Right lobe of liver (tissue), 6 donors: Measurements from ENCODE around the gene GNMT. TPM values are rescaled to one million over a fixed set of nuclear protein-coding genes. Genes with fewer than 3 reads are reported as not detected.
A peak's percentile ranks its signal among the peaks of the same experiment; 100 is the strongest.

Experiments used
- ATAC-seq, 4 donors: fragments of 200-7000 bp; cut with Tn5 transposase; one replicate each; pipeline ENCODE4 v1.9.1; 2020; ENCODE audit warnings: mild to moderate bottlenecking in 4 of 4, moderate library complexity in 4 of 4
- DNase-seq, 3 donors: peaks; one replicate each; pipeline ENCODE4 v3.0.0-alpha.2; 2020
- H3K27ac ChIP-seq, 3 donors: fragments of 200-600 bp; one replicate each; pipeline ENCODE4 v1.8.0; 2022
- H3K27me3 ChIP-seq, 2 donors: fragments of 200-600 bp; one replicate each; pipeline ENCODE4 v1.8.0; 2022
- H3K36me3 ChIP-seq, 4 donors: fragments of 200-600 bp; sonication (generic) in 1 of 4; one replicate each; pipeline versions ENCODE4 v1.5.1 to v1.8.0; 2017 to 2022; ENCODE audit warnings: control low read depth in 1 of 4
- H3K4me1 ChIP-seq, 4 donors: fragments of 200-600 bp; sonication (generic) in 1 of 4; one replicate each; pipeline versions ENCODE4 v1.5.1 to v1.8.0; 2017 to 2022; ENCODE audit warnings: control low read depth in 1 of 4
- H3K4me3 ChIP-seq, 3 donors: fragments of 200-600 bp; one replicate each; pipeline ENCODE4 v1.8.0; 2022
- H3K9me3 ChIP-seq, 4 donors: fragments of 200-600 bp; sonication (generic) in 1 of 4; one replicate each; pipeline versions ENCODE4 v1.5.1 to v1.8.0; 2017 to 2022; ENCODE audit warnings: control low read depth in 1 of 4
- POLR2A ChIP-seq: fragments of 450-650 bp; IDR thresholded peaks from one replicate; pipeline ENCODE4 v1.6.1; 2017; ENCODE audit warnings: antibody characterized with exemption, mild to moderate bottlenecking
- WGBS: methylation state at CpG from one replicate; pipeline ENCODE4 v1.1.6; 2018; ENCODE audit warnings: low coverage, low lambda C conversion rate; ENCODE audit not compliant: insufficient coverage; ENCODE audit errors: missing lambda C conversion rate; 5-methylcytosine and 5-hydroxymethylcytosine counted together
- intact Hi-C, 2 donors: fragments of 100-400 bp; cut with DNase I; formaldehyde crosslinking; loops; one replicate each; pipeline versions ENCODE4 v1.11.2 to v1.14.1; 2022
- long read RNA-seq: library from polyadenylated mRNA; unstranded; transcript quantifications from one replicate; pipeline ENCODE4 v2.0.0, GENCODE V29; 2019
- total RNA-seq, 6 experiments: library from RNA; depleted of rRNA in 2 of 6; stranded (reverse); fragments of >200 nt in 2 of 6; fragmentation: NEBNext Ultra II Directional in 3 of 6; extraction: Animal tissue kit (Norgen Biotek cat#: 25700) in 3 of 6; gene quantifications; one replicate each; pipeline versions ENCODE4 v1.1.0 to v1.2.4, GENCODE V29; 2016 to 2023
- TF ChIP-seq, protein P1 (sequence below), 4 donors: fragments of 200-600 bp in 3 of 4; fragments of 450-650 bp in 1 of 4; IDR thresholded peaks; one replicate each; pipeline versions ENCODE4 v1.5.1 to v1.8.0; 2016 to 2022; ENCODE audit warnings: antibody characterized with exemption in 4 of 4, mild to moderate bottlenecking in 2 of 4
- donor health status: DM: no; HTN: yes; CAD: no.
- donor health status: DM: no; HTN: no; CAD: no.
- donor health status: DM: no; HTN: no; CAD: no.
- donor health status: DM: no; HTN: yes; CAD: no.
- donor health status: DM: no; HTN: yes; CAD: no.

The GNMT gene
- total RNA-seq, result 100 to 1,000 TPM in 3 of 6 experiments, 10 to 100 TPM in 3; 13.7 to 470 (median 107) TPM
- long read RNA-seq, transcript GNMT-201 (6 exons, 1,072 nt), result major isoform, 156 of 180 reads
- long read RNA-seq, partial matches to known transcripts, result 18 of 180 reads
- long read RNA-seq, other reads (novel, unspliced or antisense), result 6 of 180 reads

DNA sequence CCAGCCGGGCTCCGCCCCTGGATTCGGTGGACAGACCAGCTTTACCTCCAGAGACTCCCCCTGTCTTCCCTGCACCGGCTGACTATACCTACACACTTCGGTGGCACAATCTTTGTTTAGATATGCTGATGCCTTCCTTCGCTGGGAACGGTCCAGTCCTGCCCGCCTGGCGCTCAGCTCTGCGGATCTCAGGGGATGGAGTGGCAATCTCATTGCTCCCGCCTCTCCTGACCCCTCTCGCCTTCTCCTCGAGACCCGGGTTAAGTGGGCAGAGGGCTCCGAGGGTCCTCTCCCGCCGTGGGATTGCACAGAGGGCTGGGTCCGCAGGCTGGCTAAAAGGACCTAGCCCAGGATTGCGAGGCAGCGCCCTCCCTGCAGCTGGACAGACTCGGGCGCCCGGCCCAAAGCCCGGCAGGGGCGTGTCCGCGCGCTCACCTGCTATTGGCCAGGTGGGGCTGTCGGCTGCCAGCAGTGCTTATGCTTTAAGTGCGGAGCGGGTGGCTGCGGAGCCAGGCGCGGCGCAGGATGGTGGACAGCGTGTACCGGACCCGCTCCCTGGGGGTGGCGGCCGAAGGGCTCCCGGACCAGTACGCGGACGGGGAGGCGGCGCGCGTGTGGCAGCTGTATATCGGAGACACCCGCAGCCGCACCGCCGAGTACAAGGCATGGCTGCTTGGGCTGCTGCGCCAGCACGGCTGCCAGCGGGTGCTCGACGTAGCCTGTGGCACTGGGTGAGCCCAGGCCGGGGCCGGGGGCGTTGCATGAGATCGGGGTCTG lies at the start of gene GNMT:
Gene GNMT, plus strand, starts transcription at position 512 of the 777 bp plus-strand sequence. Its CDS starts 14 bp downstream, at position 526.
- Histone ChIP-seq H3K4me3 (peak within 1 kb of the TSS; percentile 51 to 93 (median 86)), H3K27me3 (no peaks in the 10 kb centered on the region), H3K27ac (peak within 1 kb of the TSS in 2 of 3 donors; percentile 78 to 93), H3K4me1 (peaks cover 0 to 8% (median 3%) of the 10 kb centered on the region in 4 donors), H3K9me3 (no peaks in the 10 kb centered on the region), H3K36me3 (peaks cover 0 to 32% (median 11%) of the 10 kb centered on the region in 4 donors)
- ATAC-seq (peak; percentile 91 to 95 (median 92)), DNase-seq (peak; percentile 87 to 96 (median 95))
- intact Hi-C loops, result no loop called here
- TF ChIP-seq POLR2A, result peak; percentile 46
- TF ChIP-seq, protein P1, sequence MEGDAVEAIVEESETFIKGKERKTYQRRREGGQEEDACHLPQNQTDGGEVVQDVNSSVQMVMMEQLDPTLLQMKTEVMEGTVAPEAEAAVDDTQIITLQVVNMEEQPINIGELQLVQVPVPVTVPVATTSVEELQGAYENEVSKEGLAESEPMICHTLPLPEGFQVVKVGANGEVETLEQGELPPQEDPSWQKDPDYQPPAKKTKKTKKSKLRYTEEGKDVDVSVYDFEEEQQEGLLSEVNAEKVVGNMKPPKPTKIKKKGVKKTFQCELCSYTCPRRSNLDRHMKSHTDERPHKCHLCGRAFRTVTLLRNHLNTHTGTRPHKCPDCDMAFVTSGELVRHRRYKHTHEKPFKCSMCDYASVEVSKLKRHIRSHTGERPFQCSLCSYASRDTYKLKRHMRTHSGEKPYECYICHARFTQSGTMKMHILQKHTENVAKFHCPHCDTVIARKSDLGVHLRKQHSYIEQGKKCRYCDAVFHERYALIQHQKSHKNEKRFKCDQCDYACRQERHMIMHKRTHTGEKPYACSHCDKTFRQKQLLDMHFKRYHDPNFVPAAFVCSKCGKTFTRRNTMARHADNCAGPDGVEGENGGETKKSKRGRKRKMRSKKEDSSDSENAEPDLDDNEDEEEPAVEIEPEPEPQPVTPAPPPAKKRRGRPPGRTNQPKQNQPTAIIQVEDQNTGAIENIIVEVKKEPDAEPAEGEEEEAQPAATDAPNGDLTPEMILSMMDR (IDR thresholded peaks at IDR 0.05), result peak in 1 of 4 donors; percentile 23
- WGBS, result 10% methylated on average over 9 of the region's 62 CpGs

DNA sequence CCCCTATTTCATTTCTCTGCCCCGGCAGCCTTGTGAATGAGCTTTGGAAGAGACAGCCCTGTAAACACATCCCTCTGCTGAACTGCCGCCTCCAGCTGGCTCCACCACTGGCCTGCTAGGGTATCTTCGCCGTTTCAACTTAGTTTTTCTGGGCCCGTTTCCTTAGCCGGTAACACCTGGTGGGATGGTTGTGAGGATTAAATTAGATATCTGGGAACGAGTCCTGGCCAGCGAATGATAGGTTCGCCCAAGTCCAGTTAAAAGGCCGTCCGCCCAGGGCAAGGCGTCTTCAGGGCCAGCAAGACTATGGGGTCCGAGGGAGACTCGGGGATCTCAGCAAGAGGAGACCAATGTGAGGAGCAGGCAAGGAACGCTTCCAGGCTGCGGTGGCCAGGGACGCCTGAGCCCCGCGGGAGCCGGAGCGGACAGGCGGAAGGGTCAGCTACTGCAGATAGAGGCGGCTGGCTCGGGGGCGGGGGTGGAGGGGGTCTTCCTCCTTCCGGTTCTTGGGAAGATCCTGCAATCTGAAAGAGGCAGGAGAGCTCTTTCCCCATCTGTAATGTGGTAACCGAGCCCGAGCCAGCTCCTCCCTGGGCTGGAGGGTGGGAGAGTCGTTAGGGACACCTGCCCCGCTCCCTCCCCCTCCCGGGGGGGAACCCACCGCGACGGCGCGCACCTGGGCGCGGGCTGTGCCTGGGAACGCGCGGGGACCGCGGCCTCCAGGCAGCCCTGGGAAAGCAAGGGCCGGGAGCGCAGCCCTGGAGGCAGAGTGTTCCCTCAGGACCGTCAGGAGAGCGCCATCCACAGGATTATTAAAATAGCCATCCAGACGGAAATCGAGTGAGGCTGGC lies 49.2 kb upstream of the GNMT start:
- no peak for TF ChIP-seq POLR2A
- TF ChIP-seq, protein P1 (IDR thresholded peaks at IDR 0.05), result no peak
- ATAC-seq, result peak; percentile 14 to 74 (median 40)
- no peaks in the 10 kb centered on the region for H3K27me3 ChIP-seq

DNA sequence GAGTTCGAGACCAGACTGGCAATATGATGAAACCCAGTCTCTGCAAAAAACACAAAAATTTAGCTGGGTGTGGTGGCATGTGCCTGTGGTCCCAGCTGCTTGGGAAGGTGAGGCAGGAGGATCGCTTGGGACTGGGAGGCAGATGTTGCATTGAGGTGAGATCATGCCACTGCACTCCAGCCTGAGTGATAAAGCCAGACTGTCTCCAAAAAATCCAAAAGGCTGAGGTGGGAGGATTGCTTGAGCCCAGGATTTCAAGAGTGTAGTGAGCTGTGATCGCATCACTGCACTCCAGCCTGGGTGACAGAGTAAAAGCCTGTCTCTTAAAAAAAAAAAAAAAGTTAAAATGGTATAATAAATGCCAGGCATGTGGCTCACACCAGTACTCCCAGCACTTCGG lies 46.0 kb upstream of the GNMT start:
- no peak for ATAC-seq
- DNase-seq, result no peak
- Histone ChIP-seq H3K27ac (no peak overlapping the region), H3K36me3 (no peaks in the 10 kb centered on the region), H3K4me1 (no peaks in the 10 kb centered on the region), H3K27me3 (no peaks in the 10 kb centered on the region), H3K9me3 (no peaks in the 10 kb centered on the region), H3K4me3 (no peak overlapping the region)
- WGBS, result 71% methylated on average over 4 of the region's 4 CpGs
- intact Hi-C loops, result no loop called here
- TF ChIP-seq, protein P1 (IDR thresholded peaks at IDR 0.05), result no peak
- TF ChIP-seq POLR2A, result no peak

More for the DNA sequence above, 49.2 kb upstream of the GNMT start:
- peak overlapping the region; percentile 9 to 50 (median 20) for H3K4me3 ChIP-seq
- H3K9me3 ChIP-seq, result no peaks in the 10 kb centered on the region
- H3K36me3 ChIP-seq, result no peaks in the 10 kb centered on the region
- no peak overlapping the region for H3K27ac ChIP-seq
- DNase-seq, result no peak
- intact Hi-C loops, result no loop called here
- H3K4me1 ChIP-seq, result no peaks in the 10 kb centered on the region
- 19% methylated on average over 21 of the region's 49 CpGs for WGBS

DNA sequence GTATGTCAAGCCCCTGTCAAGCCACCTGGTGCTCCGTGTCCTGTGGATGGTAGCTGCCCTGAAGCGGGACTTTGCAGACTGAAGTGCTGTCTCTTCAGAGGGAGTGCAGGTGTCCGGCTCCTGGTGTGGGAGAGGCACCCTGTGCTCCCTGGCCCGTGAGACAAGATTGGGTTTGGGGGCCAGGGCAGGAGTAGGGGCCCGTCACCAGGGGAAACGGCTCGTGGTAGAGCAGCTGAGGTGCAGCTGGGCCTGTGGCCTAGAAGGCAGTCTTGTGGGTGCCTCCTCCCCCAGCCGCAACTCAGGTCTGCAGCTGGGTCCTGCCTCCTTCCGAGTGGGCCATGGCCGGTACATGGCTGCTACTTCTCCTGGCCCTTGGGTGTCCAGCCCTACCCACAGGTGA lies 44.8 kb upstream of the GNMT start, which contains the start of gene PTCRA:
Gene PTCRA, plus strand, starts transcription at position 322 of the 400 bp plus-strand sequence. Its CDS starts 17 bp downstream, at position 339.
- H3K4me1 ChIP-seq, result no peaks in the 10 kb centered on the region
- no CpG with 5 or more reads among the region's 10 CpGs for WGBS
- TF ChIP-seq, protein P1 (IDR thresholded peaks at IDR 0.05), result no peak
- TF ChIP-seq POLR2A, result no peak
- DNase-seq (no peak), ATAC-seq (peak in 1 of 4 donors; percentile 20)
- no peak within 1 kb of the TSS for H3K4me3 ChIP-seq
- no peaks in the 10 kb centered on the region for H3K9me3 ChIP-seq
- no peak within 1 kb of the TSS for H3K27ac ChIP-seq
- intact Hi-C loops, result no loop called here
- no peaks in the 10 kb centered on the region for H3K27me3 ChIP-seq
- H3K36me3 ChIP-seq, result no peaks in the 10 kb centered on the region
